ENCODE measurements around the gene PARS2.

The PARS2 gene

GRCh38 chr1:54721719-54722118 lies 42.6 kb downstream of the PARS2 start:
- DNase-seq: no peak

- DNase-seq: no peak
These were observed 47.9 kb downstream of the PARS2 start for GRCh38 chr1:54716299-54717047.

- peak; percentile 93 for DNase-seq
These were observed 48.6 kb downstream of the PARS2 start, which contains the start of gene TTC4 for GRCh38 chr1:54715493-54716298. Gene TTC4 (plus strand): TSS chr1:54715861. CDS start chr1:54715909, 48 bp downstream.

- DNase-seq: no peak
These were observed 49.3 kb downstream of the PARS2 start for GRCh38 chr1:54714881-54715492.

GRCh38 chr1:54711536-54711935 lies 52.8 kb downstream of the PARS2 start:
- no peak for DNase-seq

- no peak for DNase-seq
These were observed 53.5 kb downstream of the PARS2 start for GRCh38 chr1:54710841-54711240.

GRCh38 chr1:54710434-54710833 lies 53.9 kb downstream of the PARS2 start:
- DNase-seq: peak; percentile 9

GRCh38 chr1:54709547-54710292 lies 54.6 kb downstream of the PARS2 start:
- no peak for DNase-seq

- no peak for DNase-seq
These were observed 55.9 kb downstream of the PARS2 start for GRCh38 chr1:54708385-54708784.

Data from hematopoietic multipotent progenitor cell treated with erythropoietin and hydrocortisone succinate and interleukin-3 and kit ligand, for 6 days (in vitro differentiated cells).